ENCODE results near the gene HSPG2. TPM values are rescaled to one million over a fixed set of nuclear protein-coding genes. Genes with fewer than 3 reads are reported as not detected.

Gene HSPG2
- total and polyA plus RNA-seq, 9 of the 15 experiments (the other 6 are each of a cell fraction or from before 2014, with no cell fraction given): 0.14 to 160 (median 15.7) TPM

DNA sequence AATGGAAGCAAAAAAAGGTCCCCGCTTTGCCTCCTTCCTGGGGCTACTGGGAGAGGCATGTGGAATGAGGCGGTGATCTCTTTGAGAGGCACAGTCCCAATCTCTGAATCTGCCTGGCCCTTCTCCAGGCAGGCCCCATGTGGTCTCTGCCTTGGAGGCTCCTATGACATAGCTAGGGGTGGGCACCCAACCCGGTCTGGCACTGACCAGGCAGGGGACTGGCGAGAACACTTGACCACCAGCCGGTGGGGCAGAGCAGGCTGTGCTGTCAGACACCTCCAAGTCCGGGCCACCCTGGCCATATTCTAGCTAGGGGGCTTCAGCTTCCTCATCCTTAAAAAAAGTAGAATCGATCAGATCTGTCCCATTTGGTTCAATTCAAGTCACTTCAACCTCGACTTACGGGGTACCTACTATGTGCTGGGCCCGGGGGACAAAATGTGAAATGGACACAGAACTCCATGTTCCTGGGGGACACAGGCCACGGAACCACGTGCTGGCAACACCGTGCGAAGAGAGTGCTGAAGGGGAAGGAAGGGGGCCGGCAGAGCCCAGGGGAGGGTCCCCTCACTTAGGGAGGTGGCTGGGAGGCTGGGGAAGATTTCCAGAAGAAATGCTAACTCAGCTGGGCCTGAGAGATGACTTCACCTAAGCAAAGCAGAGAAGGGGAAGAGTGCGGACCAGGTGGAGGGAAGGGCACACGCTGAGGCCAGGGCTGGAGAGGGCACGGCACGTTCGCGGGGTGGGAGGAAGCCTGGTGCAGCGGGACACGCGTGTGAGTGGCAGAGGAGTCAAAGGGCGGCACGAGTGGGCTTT, 33.3 kb downstream of the HSPG2 start (continued):
- TF ChIP-seq, protein P1, sequence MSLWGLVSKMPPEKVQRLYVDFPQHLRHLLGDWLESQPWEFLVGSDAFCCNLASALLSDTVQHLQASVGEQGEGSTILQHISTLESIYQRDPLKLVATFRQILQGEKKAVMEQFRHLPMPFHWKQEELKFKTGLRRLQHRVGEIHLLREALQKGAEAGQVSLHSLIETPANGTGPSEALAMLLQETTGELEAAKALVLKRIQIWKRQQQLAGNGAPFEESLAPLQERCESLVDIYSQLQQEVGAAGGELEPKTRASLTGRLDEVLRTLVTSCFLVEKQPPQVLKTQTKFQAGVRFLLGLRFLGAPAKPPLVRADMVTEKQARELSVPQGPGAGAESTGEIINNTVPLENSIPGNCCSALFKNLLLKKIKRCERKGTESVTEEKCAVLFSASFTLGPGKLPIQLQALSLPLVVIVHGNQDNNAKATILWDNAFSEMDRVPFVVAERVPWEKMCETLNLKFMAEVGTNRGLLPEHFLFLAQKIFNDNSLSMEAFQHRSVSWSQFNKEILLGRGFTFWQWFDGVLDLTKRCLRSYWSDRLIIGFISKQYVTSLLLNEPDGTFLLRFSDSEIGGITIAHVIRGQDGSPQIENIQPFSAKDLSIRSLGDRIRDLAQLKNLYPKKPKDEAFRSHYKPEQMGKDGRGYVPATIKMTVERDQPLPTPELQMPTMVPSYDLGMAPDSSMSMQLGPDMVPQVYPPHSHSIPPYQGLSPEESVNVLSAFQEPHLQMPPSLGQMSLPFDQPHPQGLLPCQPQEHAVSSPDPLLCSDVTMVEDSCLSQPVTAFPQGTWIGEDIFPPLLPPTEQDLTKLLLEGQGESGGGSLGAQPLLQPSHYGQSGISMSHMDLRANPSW (CRISPR knock-in tag; IDR thresholded peaks at IDR 0.05): no peak
- TF ChIP-seq SAFB2 (IDR thresholded peaks at IDR 0.05; ENCODE audit: borderline replicate concordance, low read depth, low read length, severe bottlenecking) (no peak), PHTF2 (CRISPR knock-in tag; IDR thresholded peaks at IDR 0.05) (no peak), MAFK (IDR thresholded peaks at IDR 0.05; ENCODE audit: low read length) (peak; percentile 44), CCNT2 (IDR thresholded peaks at IDR 0.05; ENCODE audit: borderline replicate concordance, extremely low read depth, insufficient read length, low read depth, low read length) (no peak), CHD1 (IDR thresholded peaks at IDR 0.05; ENCODE audit: low read length) (no peak), SMARCA4 (IDR thresholded peaks at IDR 0.05) (no peak), NCOR1 (IDR thresholded peaks at IDR 0.05) (no peak), HEY1 (CRISPR knock-in tag; IDR thresholded peaks at IDR 0.05; ENCODE audit: borderline replicate concordance) (no peak), PTRF (tag; IDR thresholded peaks at IDR 0.05) (peak; percentile 63; the same call in 1 of the 2 replicates), HDAC6 (IDR thresholded peaks at IDR 0.05; ENCODE audit: low read depth, low read length) (no peak), ZNF121 (CRISPR knock-in tag; conservative IDR thresholded peaks at IDR 0.05) (no peak)
- TF ChIP-seq, protein P2, sequence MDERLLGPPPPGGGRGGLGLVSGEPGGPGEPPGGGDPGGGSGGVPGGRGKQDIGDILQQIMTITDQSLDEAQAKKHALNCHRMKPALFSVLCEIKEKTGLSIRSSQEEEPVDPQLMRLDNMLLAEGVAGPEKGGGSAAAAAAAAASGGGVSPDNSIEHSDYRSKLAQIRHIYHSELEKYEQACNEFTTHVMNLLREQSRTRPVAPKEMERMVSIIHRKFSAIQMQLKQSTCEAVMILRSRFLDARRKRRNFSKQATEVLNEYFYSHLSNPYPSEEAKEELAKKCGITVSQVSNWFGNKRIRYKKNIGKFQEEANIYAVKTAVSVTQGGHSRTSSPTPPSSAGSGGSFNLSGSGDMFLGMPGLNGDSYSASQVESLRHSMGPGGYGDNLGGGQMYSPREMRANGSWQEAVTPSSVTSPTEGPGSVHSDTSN (CRISPR knock-in tag; IDR thresholded peaks at IDR 0.05; ENCODE audit: low read depth): no peak
- TF ChIP-seq, protein P2 (tag; conservative IDR thresholded peaks at IDR 0.05; ENCODE audit: low read depth): no peak
- TF ChIP-seq, protein P3, sequence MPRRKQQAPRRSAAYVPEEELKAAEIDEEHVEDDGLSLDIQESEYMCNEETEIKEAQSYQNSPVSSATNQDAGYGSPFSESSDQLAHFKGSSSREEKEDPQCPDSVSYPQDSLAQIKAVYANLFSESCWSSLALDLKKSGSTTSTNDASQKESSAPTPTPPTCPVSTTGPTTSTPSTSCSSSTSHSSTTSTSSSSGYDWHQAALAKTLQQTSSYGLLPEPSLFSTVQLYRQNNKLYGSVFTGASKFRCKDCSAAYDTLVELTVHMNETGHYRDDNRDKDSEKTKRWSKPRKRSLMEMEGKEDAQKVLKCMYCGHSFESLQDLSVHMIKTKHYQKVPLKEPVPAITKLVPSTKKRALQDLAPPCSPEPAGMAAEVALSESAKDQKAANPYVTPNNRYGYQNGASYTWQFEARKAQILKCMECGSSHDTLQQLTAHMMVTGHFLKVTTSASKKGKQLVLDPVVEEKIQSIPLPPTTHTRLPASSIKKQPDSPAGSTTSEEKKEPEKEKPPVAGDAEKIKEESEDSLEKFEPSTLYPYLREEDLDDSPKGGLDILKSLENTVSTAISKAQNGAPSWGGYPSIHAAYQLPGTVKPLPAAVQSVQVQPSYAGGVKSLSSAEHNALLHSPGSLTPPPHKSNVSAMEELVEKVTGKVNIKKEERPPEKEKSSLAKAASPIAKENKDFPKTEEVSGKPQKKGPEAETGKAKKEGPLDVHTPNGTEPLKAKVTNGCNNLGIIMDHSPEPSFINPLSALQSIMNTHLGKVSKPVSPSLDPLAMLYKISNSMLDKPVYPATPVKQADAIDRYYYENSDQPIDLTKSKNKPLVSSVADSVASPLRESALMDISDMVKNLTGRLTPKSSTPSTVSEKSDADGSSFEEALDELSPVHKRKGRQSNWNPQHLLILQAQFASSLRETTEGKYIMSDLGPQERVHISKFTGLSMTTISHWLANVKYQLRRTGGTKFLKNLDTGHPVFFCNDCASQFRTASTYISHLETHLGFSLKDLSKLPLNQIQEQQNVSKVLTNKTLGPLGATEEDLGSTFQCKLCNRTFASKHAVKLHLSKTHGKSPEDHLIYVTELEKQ (CRISPR knock-in tag; IDR thresholded peaks at IDR 0.05): 0 out of 2 replicates have a peak, but pooled peaks have one; percentile 3
- TF ChIP-seq, protein P4, sequence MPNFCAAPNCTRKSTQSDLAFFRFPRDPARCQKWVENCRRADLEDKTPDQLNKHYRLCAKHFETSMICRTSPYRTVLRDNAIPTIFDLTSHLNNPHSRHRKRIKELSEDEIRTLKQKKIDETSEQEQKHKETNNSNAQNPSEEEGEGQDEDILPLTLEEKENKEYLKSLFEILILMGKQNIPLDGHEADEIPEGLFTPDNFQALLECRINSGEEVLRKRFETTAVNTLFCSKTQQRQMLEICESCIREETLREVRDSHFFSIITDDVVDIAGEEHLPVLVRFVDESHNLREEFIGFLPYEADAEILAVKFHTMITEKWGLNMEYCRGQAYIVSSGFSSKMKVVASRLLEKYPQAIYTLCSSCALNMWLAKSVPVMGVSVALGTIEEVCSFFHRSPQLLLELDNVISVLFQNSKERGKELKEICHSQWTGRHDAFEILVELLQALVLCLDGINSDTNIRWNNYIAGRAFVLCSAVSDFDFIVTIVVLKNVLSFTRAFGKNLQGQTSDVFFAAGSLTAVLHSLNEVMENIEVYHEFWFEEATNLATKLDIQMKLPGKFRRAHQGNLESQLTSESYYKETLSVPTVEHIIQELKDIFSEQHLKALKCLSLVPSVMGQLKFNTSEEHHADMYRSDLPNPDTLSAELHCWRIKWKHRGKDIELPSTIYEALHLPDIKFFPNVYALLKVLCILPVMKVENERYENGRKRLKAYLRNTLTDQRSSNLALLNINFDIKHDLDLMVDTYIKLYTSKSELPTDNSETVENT (CRISPR knock-in tag; IDR thresholded peaks at IDR 0.05): 0 out of 2 replicates have a peak, but pooled peaks have one; percentile 37
